H1 (cell line): ENCODE data around the gene ORAI3. TPM values are rescaled to one million over a fixed set of nuclear protein-coding genes. Genes with fewer than 3 reads are reported as not detected.

Source experiments
- BCL11A ChIP-seq, 2 experiments: IDR thresholded peaks; one replicate each; pipeline ENCODE4 v1.6.1; 2011; ENCODE audit warnings: low read depth in 2 of 2, low read length in 2 of 2, mild to moderate bottlenecking in 2 of 2
- MAFK ChIP-seq: IDR thresholded peaks from 2 replicates; pipeline ENCODE4 v1.6.1; 2012; ENCODE audit warnings: low read depth, mild to moderate bottlenecking, improper control_type of control experiment, low read length
- NRF1 ChIP-seq: IDR thresholded peaks from 2 replicates; pipeline ENCODE4 v1.6.1; 2011; ENCODE audit warnings: mild to moderate bottlenecking, low read depth, low read length, improper control_type of control experiment
- polyA plus RNA-seq, 7 experiments: library from polyadenylated mRNA; depleted of rRNA in 3 of 7; stranded (reverse) in 5 of 7; unstranded in 2 of 7; fragments of >200 nt in 5 of 7; fragments of 200-250 nt in 2 of 7; gene quantifications; 1 replicate in 5 of 7; 2 replicates in 1 of 7; 4 replicates in 1 of 7; pipeline versions ENCODE4 v1.2.1 to v1.2.3, GENCODE V29; 2011 to 2013; ENCODE audit warnings: missing spikeins in 2 of 7, mixed read lengths in 2 of 7
- total RNA-seq: library from RNA; stranded (reverse); fragmentation: NEBNext Ultra II Directional; extraction: Animal tissue kit (Norgen Biotek cat#: 25700); gene quantifications from 2 replicates; pipeline ENCODE4 v1.2.1, GENCODE V29; 2021
- TF ChIP-seq, protein P1 (sequence below): fragments of 300-600 bp; sonication (generic); IDR thresholded peaks from 2 replicates; pipeline ENCODE4 v1.7.1; 2012; ENCODE audit warnings: low read length, moderate library complexity, mild to moderate bottlenecking, inconsistent platforms; ENCODE audit not compliant: insufficient replicate concordance

ORAI3 gene
- total and polyA plus RNA-seq, 2 of the 8 experiments (the other 6 are each of a cell fraction or from before 2014, with no cell fraction given) = 8.7 to 24.5 TPM

DNA sequence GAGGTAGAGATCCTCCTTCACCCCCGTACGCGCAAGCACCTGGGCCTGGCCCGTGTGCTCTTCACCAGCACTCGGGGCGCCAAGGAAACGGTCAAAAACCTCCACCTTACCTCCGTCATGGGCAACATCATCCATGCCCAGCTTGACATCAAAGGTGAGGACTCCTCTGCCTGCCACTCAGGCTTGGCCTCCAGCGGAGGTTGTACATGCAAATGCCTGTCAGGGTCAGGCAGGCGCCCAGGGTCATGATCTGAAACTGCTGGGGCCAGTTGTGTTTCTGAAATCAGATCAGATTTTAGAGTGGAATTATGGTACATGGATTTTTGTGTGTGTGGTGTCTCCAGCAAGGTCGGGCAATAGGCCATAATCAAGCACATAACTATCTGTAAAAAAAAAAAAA is 12.5 kb downstream of the ORAI3 start (continued):
- TF ChIP-seq, protein P1, sequence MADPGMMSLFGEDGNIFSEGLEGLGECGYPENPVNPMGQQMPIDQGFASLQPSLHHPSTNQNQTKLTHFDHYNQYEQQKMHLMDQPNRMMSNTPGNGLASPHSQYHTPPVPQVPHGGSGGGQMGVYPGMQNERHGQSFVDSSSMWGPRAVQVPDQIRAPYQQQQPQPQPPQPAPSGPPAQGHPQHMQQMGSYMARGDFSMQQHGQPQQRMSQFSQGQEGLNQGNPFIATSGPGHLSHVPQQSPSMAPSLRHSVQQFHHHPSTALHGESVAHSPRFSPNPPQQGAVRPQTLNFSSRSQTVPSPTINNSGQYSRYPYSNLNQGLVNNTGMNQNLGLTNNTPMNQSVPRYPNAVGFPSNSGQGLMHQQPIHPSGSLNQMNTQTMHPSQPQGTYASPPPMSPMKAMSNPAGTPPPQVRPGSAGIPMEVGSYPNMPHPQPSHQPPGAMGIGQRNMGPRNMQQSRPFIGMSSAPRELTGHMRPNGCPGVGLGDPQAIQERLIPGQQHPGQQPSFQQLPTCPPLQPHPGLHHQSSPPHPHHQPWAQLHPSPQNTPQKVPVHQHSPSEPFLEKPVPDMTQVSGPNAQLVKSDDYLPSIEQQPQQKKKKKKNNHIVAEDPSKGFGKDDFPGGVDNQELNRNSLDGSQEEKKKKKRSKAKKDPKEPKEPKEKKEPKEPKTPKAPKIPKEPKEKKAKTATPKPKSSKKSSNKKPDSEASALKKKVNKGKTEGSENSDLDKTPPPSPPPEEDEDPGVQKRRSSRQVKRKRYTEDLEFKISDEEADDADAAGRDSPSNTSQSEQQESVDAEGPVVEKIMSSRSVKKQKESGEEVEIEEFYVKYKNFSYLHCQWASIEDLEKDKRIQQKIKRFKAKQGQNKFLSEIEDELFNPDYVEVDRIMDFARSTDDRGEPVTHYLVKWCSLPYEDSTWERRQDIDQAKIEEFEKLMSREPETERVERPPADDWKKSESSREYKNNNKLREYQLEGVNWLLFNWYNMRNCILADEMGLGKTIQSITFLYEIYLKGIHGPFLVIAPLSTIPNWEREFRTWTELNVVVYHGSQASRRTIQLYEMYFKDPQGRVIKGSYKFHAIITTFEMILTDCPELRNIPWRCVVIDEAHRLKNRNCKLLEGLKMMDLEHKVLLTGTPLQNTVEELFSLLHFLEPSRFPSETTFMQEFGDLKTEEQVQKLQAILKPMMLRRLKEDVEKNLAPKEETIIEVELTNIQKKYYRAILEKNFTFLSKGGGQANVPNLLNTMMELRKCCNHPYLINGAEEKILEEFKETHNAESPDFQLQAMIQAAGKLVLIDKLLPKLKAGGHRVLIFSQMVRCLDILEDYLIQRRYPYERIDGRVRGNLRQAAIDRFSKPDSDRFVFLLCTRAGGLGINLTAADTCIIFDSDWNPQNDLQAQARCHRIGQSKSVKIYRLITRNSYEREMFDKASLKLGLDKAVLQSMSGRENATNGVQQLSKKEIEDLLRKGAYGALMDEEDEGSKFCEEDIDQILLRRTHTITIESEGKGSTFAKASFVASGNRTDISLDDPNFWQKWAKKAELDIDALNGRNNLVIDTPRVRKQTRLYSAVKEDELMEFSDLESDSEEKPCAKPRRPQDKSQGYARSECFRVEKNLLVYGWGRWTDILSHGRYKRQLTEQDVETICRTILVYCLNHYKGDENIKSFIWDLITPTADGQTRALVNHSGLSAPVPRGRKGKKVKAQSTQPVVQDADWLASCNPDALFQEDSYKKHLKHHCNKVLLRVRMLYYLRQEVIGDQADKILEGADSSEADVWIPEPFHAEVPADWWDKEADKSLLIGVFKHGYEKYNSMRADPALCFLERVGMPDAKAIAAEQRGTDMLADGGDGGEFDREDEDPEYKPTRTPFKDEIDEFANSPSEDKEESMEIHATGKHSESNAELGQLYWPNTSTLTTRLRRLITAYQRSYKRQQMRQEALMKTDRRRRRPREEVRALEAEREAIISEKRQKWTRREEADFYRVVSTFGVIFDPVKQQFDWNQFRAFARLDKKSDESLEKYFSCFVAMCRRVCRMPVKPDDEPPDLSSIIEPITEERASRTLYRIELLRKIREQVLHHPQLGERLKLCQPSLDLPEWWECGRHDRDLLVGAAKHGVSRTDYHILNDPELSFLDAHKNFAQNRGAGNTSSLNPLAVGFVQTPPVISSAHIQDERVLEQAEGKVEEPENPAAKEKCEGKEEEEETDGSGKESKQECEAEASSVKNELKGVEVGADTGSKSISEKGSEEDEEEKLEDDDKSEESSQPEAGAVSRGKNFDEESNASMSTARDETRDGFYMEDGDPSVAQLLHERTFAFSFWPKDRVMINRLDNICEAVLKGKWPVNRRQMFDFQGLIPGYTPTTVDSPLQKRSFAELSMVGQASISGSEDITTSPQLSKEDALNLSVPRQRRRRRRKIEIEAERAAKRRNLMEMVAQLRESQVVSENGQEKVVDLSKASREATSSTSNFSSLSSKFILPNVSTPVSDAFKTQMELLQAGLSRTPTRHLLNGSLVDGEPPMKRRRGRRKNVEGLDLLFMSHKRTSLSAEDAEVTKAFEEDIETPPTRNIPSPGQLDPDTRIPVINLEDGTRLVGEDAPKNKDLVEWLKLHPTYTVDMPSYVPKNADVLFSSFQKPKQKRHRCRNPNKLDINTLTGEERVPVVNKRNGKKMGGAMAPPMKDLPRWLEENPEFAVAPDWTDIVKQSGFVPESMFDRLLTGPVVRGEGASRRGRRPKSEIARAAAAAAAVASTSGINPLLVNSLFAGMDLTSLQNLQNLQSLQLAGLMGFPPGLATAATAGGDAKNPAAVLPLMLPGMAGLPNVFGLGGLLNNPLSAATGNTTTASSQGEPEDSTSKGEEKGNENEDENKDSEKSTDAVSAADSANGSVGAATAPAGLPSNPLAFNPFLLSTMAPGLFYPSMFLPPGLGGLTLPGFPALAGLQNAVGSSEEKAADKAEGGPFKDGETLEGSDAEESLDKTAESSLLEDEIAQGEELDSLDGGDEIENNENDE = no peak
- TF ChIP-seq NRF1 (no peak), BCL11A (IDR thresholded peaks at IDR 0.05; ENCODE audit: low read depth in 2 of 2, low read length in 2 of 2) (no peak), MAFK (no peak)
